ENCODE data around the gene LRRC27.

GRCh38 chr10:132283604-132284382 lies 48.2 kb upstream of the LRRC27 start:
- TF ChIP-seq CTCF (IDR thresholded peaks at IDR 0.05), result no peak
- TF ChIP-seq POLR2A (IDR thresholded peaks at IDR 0.05), result no peak

Measured in esophagus squamous epithelium (tissue), 4 donors.